ENCODE measurements around the gene SLC12A8.

Gene SLC12A8

GRCh38 chr3:125213946-125214542, 1.5 kb upstream of the SLC12A8 start:
- DNase-seq = no peak

GRCh38 chr3:125213364-125213755, 812 bp upstream of the SLC12A8 start:
- no peak for DNase-seq

GRCh38 chr3:125212091-125212508, 448 bp downstream of the SLC12A8 start:
- no peak for DNase-seq

- DNase-seq = no peak
Observed at GRCh38 chr3:125211523-125212090, 941 bp downstream of the SLC12A8 start.

GRCh38 chr3:125207949-125208568, 4.5 kb downstream of the SLC12A8 start:
- no peak for DNase-seq

GRCh38 chr3:125207507-125207906, 5.0 kb downstream of the SLC12A8 start:
- DNase-seq = no peak

GRCh38 chr3:125206934-125207333, 5.6 kb downstream of the SLC12A8 start:
- no peak for DNase-seq

GRCh38 chr3:125203731-125204130, 8.8 kb downstream of the SLC12A8 start:
- no peak for DNase-seq

- no peak for DNase-seq
Observed at GRCh38 chr3:125202197-125202596, 10.4 kb downstream of the SLC12A8 start.

- no peak for DNase-seq
Observed at GRCh38 chr3:125200731-125201139, 11.8 kb downstream of the SLC12A8 start.

- no peak for DNase-seq
Observed at GRCh38 chr3:125194849-125195601, 17.5 kb downstream of the SLC12A8 start.

- DNase-seq = no peak
Observed at GRCh38 chr3:125194061-125194848, 18.3 kb downstream of the SLC12A8 start.

GRCh38 chr3:125192190-125193035, 20.1 kb downstream of the SLC12A8 start:
- no peak for DNase-seq

GRCh38 chr3:125191730-125192129, 20.8 kb downstream of the SLC12A8 start:
- no peak for DNase-seq

GRCh38 chr3:125191256-125191655, 21.3 kb downstream of the SLC12A8 start:
- DNase-seq = no peak

- no peak for DNase-seq
Observed at GRCh38 chr3:125190786-125191185, 21.8 kb downstream of the SLC12A8 start.

GRCh38 chr3:125189378-125190165, 23.0 kb downstream of the SLC12A8 start:
- DNase-seq = no peak

GRCh38 chr3:125188955-125189354, 23.6 kb downstream of the SLC12A8 start:
- DNase-seq = no peak

GRCh38 chr3:125187599-125187910, 25.0 kb downstream of the SLC12A8 start:
- DNase-seq = no peak

GRCh38 chr3:125186800-125187598, 25.5 kb downstream of the SLC12A8 start:
- DNase-seq = no peak
